ENCODE results near the gene GLT6D1. TPM values are rescaled to one million over a fixed set of nuclear protein-coding genes. Genes with fewer than 3 reads are reported as not detected.

Gene GLT6D1
- total and polyA plus RNA-seq, 2 donors = not detected

DNA sequence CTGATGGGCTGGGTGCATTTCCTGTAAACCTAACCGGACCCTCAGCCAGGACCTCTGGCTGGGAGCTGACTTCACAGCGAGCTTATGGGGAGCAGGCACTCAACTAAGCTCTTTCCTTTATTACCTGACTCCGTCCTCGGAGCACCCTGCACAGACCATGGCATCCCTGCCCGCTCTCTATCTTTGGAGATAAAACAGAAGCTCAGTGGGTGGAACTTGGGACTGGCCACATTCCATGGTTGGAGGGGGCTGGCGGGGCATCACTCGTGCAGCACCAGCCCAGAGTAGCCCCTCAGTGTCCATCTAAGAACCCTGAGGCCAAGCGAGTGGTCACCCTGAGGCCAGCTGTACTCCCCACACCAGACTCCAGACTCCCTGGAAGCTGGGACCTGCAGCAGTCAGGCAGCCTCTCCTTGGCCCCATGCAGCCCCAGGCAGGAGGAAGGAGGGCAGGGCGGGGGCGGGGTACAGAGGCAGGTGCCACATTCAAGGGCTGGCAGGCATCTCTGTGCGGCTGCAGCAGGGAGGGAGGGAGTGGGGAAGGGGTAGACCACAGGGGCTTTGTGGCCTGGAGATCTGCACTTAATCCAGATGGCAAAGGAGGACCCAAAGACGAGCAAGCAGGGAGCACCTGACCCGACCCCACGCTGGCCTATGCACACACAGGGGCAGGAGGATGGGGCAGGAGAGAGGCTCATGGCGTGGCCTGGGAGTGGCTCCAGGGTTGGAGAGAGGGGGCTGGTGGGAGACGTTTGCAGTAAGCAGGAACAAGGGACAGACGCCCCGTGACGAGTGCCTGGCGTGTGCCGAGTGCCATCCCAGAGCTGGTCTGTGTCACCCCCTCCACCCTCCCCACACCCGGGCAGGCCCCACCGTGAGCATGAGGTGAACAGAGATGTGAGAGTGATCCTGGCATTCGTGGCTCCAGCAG lies 26.1 kb downstream of the GLT6D1 start:
- no peaks in the 10 kb centered on the region for H3K36me3 ChIP-seq (ENCODE audit: insufficient read depth)
- no peak for DNase-seq (ENCODE audit: extremely low spot score)
- WGBS = 68% methylated on average over 24 of the region's 24 CpGs
- no peak overlapping the region for H3K27ac ChIP-seq (ENCODE audit: low read depth)
- H3K4me1 ChIP-seq (ENCODE audit: insufficient read depth) = no peaks in the 10 kb centered on the region
- H3K4me3 ChIP-seq (ENCODE audit: low read depth, low read length) = no peak overlapping the region

DNA sequence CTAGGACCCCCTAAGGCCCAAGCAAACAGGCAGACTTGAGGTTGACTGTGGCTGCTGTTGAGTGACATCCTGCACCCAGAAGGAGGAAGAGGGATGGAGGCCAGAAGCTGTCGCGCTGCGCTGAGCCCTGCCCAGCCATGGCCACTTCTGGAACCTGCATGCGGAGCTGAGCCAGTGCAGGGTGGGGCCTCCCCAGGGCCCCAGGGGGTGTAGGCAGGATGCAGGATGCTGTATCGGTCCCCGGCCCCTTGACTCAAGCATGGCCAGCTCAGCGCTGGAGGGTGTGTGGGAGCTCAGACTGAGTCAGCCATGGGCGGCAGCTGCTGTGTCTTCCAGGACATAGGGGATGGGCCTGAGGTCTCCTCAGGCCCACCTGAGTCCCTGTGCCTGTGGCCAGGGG lies 26.9 kb downstream of the GLT6D1 start:
- Histone ChIP-seq H3K4me1 (ENCODE audit: insufficient read depth) (no peaks in the 10 kb centered on the region), H3K27ac (ENCODE audit: low read depth) (no peak overlapping the region), H3K4me3 (ENCODE audit: low read depth, low read length) (no peak overlapping the region), H3K36me3 (ENCODE audit: insufficient read depth) (no peaks in the 10 kb centered on the region)
- 81% methylated on average over 8 of the region's 8 CpGs for WGBS
- DNase-seq (ENCODE audit: extremely low spot score) = no peak

DNA sequence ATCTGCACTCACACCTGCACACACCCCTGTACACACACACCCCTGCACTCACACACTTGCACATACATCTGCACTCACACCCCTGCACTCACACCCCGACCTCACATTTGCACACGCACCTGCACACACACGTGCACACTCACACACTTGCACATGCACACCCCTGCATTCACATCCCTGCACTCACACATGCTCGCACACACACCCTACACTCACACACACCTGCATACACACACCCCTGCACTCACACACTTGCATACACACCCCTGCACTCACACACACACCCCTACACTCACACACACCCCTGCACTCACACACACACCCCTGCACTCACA lies 27.5 kb downstream of the GLT6D1 start:
- no peak overlapping the region for H3K27ac ChIP-seq (ENCODE audit: low read depth)
- H3K4me1 ChIP-seq (ENCODE audit: insufficient read depth) = no peaks in the 10 kb centered on the region
- no peak overlapping the region for H3K4me3 ChIP-seq (ENCODE audit: low read depth, low read length)
- 19% methylated on average over 4 of the region's 4 CpGs for WGBS
- DNase-seq (ENCODE audit: extremely low spot score) = no peak
- no peaks in the 10 kb centered on the region for H3K36me3 ChIP-seq (ENCODE audit: insufficient read depth)

DNA sequence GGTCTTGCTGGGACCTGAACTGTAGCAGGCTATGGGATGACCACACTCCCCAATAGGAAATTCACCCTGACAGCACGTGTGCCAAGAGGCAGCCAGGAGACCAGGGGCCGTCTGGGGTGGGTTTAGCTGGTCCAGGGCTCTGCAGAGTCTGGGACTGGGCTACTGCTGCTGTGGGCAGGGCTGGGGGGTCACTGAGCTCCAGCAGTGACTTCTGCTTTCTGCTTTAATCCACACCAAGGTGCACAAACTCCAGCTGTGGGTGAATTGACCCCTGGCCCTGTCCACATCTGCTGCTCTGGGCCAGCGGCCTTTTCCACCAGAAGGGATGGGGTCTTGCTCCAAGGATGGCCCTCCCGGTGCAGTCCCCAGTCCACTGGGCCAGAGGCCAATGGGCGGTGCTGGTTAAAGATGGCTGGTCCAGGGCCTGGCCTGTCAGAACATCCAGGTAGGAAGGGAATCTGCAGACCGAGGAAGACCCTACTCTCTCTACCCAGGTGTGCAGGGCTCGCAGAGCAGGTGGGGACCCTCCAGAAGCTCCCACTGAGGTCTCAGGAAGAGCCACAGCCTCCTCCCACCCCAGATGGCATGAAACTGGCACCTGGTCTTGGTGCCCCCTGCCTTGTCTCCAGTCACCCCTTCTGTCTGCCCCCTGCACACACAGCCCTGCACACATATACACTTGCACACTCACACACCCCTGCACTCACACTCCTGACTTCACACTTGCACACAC lies 28.0 kb downstream of the GLT6D1 start:
- Histone ChIP-seq H3K4me3 (ENCODE audit: low read depth, low read length) (no peak overlapping the region), H3K4me1 (ENCODE audit: insufficient read depth) (no peaks in the 10 kb centered on the region), H3K36me3 (ENCODE audit: insufficient read depth) (no peaks in the 10 kb centered on the region), H3K27ac (ENCODE audit: low read depth) (no peak overlapping the region)
- WGBS = 82% methylated on average over 7 of the region's 7 CpGs
- DNase-seq (ENCODE audit: extremely low spot score) = no peak

DNA sequence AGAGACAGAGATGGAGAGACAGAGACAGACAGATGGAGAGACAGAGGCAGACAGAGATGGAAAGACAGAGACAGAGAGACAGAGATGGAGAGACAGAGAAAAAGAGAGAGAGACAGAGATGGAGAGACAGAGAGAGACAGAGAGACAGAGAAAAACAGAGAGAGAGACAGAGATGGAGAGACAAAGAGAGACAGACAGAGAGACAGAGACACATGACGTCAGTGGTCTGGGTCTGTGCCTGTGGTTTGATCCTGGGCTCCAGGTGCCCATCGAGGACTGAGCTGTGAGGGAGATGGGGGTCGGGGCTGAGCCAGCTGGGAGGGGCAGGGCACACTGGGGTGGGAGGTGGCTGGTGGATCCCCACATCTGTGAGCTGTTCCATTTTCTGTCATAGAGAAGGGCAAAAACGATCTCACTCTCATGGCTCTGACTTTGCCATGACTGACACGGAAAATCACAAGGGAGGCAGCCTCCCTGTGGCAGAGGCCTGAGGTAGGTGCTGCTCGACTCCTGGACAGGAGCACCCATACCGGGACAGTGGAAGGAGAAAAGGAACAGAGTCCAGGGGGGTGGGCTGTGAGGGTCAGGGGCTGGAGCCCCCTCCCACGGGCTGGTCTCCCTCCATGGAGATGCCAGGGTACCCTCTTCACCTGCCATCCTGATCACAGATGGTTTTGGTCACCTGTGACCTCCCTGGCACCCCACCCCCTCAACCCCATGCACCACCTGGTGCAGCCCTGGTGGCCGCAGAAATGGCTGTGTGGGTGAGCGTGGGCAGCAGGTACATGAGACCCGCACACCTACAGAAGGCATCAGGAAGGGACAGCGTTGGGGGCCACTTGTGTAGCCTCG lies 28.8 kb downstream of the GLT6D1 start:
- WGBS = 79% methylated on average over 13 of the region's 13 CpGs
- Histone ChIP-seq H3K4me3 (ENCODE audit: low read depth, low read length) (no peak overlapping the region), H3K36me3 (ENCODE audit: insufficient read depth) (no peaks in the 10 kb centered on the region), H3K27ac (ENCODE audit: low read depth) (no peak overlapping the region), H3K4me1 (ENCODE audit: insufficient read depth) (no peaks in the 10 kb centered on the region)
- DNase-seq (ENCODE audit: extremely low spot score) = no peak

DNA sequence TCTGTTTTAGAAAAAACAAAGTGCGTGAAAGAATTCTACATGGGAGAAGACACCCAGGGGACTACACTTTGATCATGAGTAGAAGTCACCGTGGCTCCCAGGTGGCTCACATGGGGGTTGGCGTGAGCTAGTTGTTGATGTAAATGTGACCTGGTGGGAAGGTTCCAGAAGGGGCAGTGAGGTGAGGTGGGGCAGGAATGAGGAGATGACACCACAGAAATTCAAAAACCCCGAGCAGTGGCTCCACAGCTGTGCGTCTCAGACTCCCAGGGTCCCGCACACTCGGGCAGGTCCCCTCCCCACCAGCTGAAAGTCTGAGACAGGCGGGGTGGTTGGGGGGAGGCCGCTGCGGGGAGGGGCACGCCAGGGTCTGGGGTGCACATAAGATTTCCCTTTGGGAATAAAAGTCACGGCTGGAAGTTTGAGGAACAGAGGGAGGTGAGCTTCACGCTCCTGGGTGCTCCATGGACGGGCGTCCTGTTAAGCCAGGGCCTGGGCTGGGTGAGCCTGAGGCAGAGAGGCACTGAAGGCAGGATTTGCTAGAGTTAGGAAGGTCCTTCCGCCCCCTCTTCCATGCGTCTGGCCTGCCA lies 29.9 kb downstream of the GLT6D1 start:
- Histone ChIP-seq H3K4me3 (ENCODE audit: low read depth, low read length) (no peak overlapping the region), H3K27ac (ENCODE audit: low read depth) (no peak overlapping the region), H3K4me1 (ENCODE audit: insufficient read depth) (no peaks in the 10 kb centered on the region), H3K36me3 (ENCODE audit: insufficient read depth) (no peaks in the 10 kb centered on the region)
- 76% methylated on average over 17 of the region's 17 CpGs for WGBS
- DNase-seq (ENCODE audit: extremely low spot score) = no peak

DNA sequence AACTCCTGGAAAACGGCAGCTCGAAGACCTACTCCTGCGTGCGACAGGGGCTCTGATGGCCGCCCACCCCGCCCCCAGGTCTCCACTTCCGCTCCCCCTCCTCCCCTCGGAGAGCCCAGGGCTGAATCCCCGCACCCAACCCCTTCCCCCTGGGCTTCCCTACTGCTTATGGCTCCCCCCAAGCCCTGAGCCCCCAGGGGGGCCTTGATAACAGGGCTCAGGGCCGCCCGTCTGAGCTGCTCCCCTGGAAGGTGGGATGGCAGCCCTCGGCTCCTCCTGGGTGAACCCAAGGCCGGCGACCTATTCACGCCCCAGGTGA lies 30.4 kb downstream of the GLT6D1 start:
- WGBS = 82% methylated on average over 15 of the region's 15 CpGs
- Histone ChIP-seq H3K36me3 (ENCODE audit: insufficient read depth) (no peaks in the 10 kb centered on the region), H3K4me3 (ENCODE audit: low read depth, low read length) (no peak overlapping the region), H3K27ac (ENCODE audit: low read depth) (no peak overlapping the region), H3K4me1 (ENCODE audit: insufficient read depth) (no peaks in the 10 kb centered on the region)
- DNase-seq (ENCODE audit: extremely low spot score) = no peak

DNA sequence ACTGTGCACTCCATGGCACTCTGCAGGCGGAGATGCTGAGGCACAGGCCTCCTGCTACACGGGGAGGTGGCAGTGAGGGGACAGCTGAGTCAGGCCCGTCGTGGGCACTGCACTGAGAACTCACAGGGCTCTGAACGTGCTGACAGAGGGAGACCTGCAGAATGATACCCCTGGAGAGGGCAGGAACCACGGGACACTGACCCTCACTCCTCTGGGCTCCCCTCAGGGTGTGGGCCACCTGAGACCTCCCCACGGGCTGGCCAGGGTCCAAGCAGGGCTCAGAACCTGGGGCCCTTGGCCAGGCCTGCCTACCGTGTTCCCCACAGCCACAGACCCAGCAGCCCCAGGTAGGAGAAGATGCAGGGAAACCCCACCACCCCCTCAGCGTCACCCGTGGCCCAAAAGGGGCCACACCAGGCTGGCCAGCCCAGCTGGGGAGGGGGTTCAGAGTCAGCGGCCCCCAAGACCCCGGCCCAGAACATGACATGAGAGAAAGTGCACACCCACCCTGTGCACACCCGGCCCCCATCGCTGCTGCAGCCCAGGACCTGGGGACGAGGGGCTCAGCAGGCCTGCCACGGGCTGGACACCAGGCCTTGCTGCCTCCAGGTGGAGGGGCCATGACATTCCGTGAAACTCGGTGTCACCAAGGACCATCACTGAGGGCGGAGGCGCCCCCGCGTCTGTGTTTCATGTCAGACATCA lies 30.9 kb downstream of the GLT6D1 start:
- H3K36me3 ChIP-seq (ENCODE audit: insufficient read depth) = no peaks in the 10 kb centered on the region
- DNase-seq (ENCODE audit: extremely low spot score) = no peak
- 80% methylated on average over 22 of the region's 22 CpGs for whole genome bisulfite sequencing

DNA sequence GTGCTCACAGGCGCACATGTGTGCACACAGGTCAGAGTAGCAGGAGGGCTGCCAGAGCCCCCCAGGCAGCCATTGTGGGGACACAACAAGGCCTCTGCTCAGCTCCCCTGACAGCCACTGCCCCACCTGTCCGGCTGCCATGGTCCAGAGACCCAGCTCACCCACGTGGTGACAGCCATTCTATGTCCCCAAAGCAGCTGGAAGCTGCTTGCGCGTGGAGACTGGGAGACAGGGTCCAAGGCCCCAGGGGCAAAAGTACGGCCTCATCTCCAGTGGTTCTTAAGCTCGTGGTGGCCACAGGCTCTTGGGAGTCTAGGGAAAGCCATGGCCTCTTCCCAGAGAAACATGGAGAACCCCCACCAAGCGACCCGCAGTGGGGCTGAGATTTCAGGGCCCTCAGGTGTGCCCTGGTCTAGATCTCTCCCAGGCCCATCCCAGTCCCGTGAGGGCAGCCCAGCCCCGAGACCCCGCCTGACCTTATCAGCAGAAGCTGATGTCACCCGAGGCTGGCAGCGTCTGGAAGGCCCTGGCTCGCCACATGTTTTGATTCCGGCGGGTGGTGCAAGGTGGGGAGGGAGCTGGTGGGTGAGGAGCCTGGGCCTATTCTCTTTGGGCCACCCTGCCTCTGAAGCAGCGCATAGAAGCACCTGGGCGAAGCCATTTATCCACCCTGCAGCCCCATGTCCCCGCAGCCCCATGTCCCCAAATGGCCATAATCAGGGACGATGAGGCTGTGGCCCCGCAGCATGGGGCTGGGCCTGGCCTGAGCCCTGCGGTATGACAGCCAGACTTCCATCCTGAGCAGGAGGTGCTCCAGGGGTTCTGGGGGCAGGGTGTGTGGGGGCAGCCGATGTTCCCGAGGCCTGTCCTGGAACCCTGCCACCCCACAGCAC lies 31.7 kb downstream of the GLT6D1 start:
- 78% methylated on average over 25 of the region's 25 CpGs for whole genome bisulfite sequencing
- H3K36me3 ChIP-seq (ENCODE audit: insufficient read depth) = no peaks in the 10 kb centered on the region
- no peak for DNase-seq (ENCODE audit: extremely low spot score)
- no peak overlapping the region for H3K27ac ChIP-seq (ENCODE audit: low read depth)
- no peaks in the 10 kb centered on the region for H3K4me1 ChIP-seq (ENCODE audit: insufficient read depth)
- H3K4me3 ChIP-seq (ENCODE audit: low read depth, low read length) = no peak overlapping the region

More for the DNA sequence above, 30.9 kb downstream of the GLT6D1 start:
- Histone ChIP-seq H3K4me3 (ENCODE audit: low read depth, low read length) (no peak overlapping the region), H3K4me1 (ENCODE audit: insufficient read depth) (no peaks in the 10 kb centered on the region), H3K27ac (ENCODE audit: low read depth) (no peak overlapping the region)

DNA sequence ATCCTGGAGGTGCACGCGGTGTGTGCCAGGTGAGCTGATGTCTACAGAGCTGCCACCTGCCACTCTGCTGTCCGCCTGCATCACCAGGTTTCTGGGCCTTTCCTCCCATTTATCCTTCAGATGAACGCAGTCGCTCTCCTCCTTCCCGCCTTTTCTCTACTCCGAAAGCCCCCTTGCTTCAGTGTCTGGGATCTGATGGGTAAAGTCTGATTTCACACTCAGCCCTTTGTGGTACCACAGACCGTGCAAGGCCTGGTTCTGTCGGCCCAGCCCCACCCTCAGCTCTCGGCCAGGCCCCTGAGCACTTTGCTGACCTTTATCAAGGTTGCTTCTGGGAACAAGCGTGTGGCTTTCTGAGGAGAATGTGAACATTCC lies 32.5 kb downstream of the GLT6D1 start:
- 87% methylated on average over 11 of the region's 11 CpGs for WGBS

DNA sequence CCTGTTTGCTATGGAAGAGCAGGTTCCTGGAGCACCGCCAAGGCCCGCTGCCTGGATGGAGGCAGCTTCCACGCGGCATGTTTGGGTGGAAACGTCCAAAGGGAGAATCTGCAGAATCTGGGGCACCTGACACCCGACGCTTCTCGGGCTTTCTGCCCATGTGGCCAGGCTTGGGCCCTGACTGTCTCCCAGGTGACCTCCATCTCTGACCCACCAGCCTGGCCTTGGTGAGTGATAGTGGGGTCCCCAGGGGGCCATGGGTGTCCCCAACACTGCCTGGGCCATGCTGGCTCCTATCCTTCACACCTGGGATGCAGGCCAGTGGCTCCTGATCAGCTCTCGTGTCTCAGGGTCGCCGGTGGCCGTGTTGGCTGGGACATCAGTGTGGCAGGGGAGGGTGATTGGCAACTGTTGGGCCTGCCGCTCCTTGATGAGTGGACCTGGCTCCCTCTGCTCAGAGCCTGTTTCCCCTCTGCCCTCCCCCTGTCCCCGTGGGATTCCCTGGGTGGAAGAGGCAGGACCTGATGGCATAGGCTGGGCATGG lies 34.0 kb downstream of the GLT6D1 start:
- Histone ChIP-seq H3K4me1 (ENCODE audit: insufficient read depth) (no peaks in the 10 kb centered on the region), H3K36me3 (ENCODE audit: insufficient read depth) (no peaks in the 10 kb centered on the region), H3K27ac (ENCODE audit: low read depth) (no peak overlapping the region), H3K4me3 (ENCODE audit: low read depth, low read length) (no peak overlapping the region)
- no peak for DNase-seq (ENCODE audit: extremely low spot score)
- WGBS = 48% methylated on average over 14 of the region's 14 CpGs

More for the DNA sequence above, 32.5 kb downstream of the GLT6D1 start:
- no peak for DNase-seq (ENCODE audit: extremely low spot score)
- H3K4me3 ChIP-seq (ENCODE audit: low read depth, low read length) = no peak overlapping the region
- no peaks in the 10 kb centered on the region for H3K36me3 ChIP-seq (ENCODE audit: insufficient read depth)
- H3K27ac ChIP-seq (ENCODE audit: low read depth) = no peak overlapping the region
- H3K4me1 ChIP-seq (ENCODE audit: insufficient read depth) = no peaks in the 10 kb centered on the region

All from urinary bladder (tissue), 4 donors.